Activated CD8-positive, alpha-beta memory T cell treated with anti-CD3 and anti-CD28 coated beads for 1 hour (primary cell): Measurements from ENCODE around the gene ABCC2.
"Not testable (repeated sequence)": the region's sequence is repeated elsewhere in the genome, so short reads cannot be mapped to it uniquely, and the experiment has no call there.

ENCODE experiments used
- DNase-seq, 2 donors: peaks; one replicate each; pipeline ENCODE4 v3.0.0-alpha.2; 2020; ENCODE audit warnings: low read depth in 1 of 2; ENCODE audit errors: extremely low read depth in 1 of 2

The ABCC2 gene

GRCh38 chr10:99807786-99808185 is 25.3 kb downstream of the ABCC2 start:
- no peak for DNase-seq

GRCh38 chr10:99808270-99808669 is 25.8 kb downstream of the ABCC2 start:
- no peak for DNase-seq

GRCh38 chr10:99809481-99809880 is 27.0 kb downstream of the ABCC2 start:
- DNase-seq, result no peak

GRCh38 chr10:99809931-99810615 is 27.6 kb downstream of the ABCC2 start:
- DNase-seq, result no peak

GRCh38 chr10:99812177-99812576 is 29.7 kb downstream of the ABCC2 start:
- no peak for DNase-seq

- DNase-seq, result no peak
Observed at GRCh38 chr10:99814143-99814542, 31.7 kb downstream of the ABCC2 start.

GRCh38 chr10:99815621-99816020 is 33.2 kb downstream of the ABCC2 start:
- DNase-seq, result no peak

GRCh38 chr10:99827936-99828335 is 45.5 kb downstream of the ABCC2 start:
- DNase-seq, result no peak

- no peak for DNase-seq
Observed at GRCh38 chr10:99828464-99828863, 46.0 kb downstream of the ABCC2 start.

- no peak for DNase-seq
Observed at GRCh38 chr10:99832439-99832838, 50.0 kb downstream of the ABCC2 start.

- no peak for DNase-seq
Observed at GRCh38 chr10:99834410-99834809, 52.0 kb downstream of the ABCC2 start.

GRCh38 chr10:99835947-99836346 is 53.5 kb downstream of the ABCC2 start:
- DNase-seq, result no peak

- DNase-seq, result no peak
Observed at GRCh38 chr10:99836711-99837110, 54.3 kb downstream of the ABCC2 start.

- DNase-seq, result not testable (repeated sequence)
Observed at GRCh38 chr10:99840859-99841258, 58.4 kb downstream of the ABCC2 start.

GRCh38 chr10:99841746-99842145 is 59.3 kb downstream of the ABCC2 start:
- DNase-seq, result no peak

- DNase-seq, result no peak
Observed at GRCh38 chr10:99843310-99843709, 60.9 kb downstream of the ABCC2 start.

- DNase-seq, result no peak
Observed at GRCh38 chr10:99844433-99844955, 62.1 kb downstream of the ABCC2 start.

- DNase-seq, result peak in 1 of 2 donors; percentile 43
Observed at GRCh38 chr10:99845837-99846382, 63.5 kb downstream of the ABCC2 start.

GRCh38 chr10:99849057-99849456 is 66.6 kb downstream of the ABCC2 start:
- DNase-seq, result no peak

GRCh38 chr10:99849536-99849935 is 67.1 kb downstream of the ABCC2 start:
- DNase-seq, result no peak

- DNase-seq, result no peak
Observed at GRCh38 chr10:99850021-99850766, 67.8 kb downstream of the ABCC2 start.

- no peak for DNase-seq
Observed at GRCh38 chr10:99850767-99851340, 68.4 kb downstream of the ABCC2 start.
